Peyer's patch (tissue), 4 donors: Measurements from ENCODE around the gene PPP2R5C. TPM values are rescaled to one million over a fixed set of nuclear protein-coding genes. Genes with fewer than 3 reads are reported as not detected.

Experiments used
- DNase-seq, 3 donors: peaks; one replicate each; pipeline ENCODE4 v3.0.0-alpha.2; 2017 to 2019
- H3K27ac ChIP-seq, 4 donors: fragments of 200-600 bp; sonication (generic); one replicate each; pipeline ENCODE4 v1.5.1; 2016 to 2019
- H3K27me3 ChIP-seq, 2 donors: fragments of 200-600 bp; sonication (generic); one replicate each; pipeline ENCODE4 v1.5.1; 2019
- H3K36me3 ChIP-seq, 3 donors: fragments of 200-600 bp; sonication (generic); one replicate each; pipeline ENCODE4 v1.5.1; 2016 to 2019
- H3K4me1 ChIP-seq, 4 donors: fragments of 200-600 bp; sonication (generic); one replicate each; pipeline ENCODE4 v1.5.1; 2016 to 2019
- H3K4me3 ChIP-seq, 4 donors: fragments of 200-600 bp; sonication (generic); 1 replicate in 3 of 4; 2 replicates in 1 of 4; pipeline ENCODE4 v1.5.1; 2016 to 2019; ENCODE audit warnings: mild to moderate bottlenecking in 1 of 4
- H3K9me3 ChIP-seq, 4 donors: fragments of 200-600 bp; sonication (generic); one replicate each; pipeline ENCODE4 v1.5.1; 2016 to 2019; ENCODE audit warnings: mild to moderate bottlenecking in 1 of 4
- POLR2A ChIP-seq, 2 donors: fragments of 450-650 bp; IDR thresholded peaks; one replicate each; pipeline ENCODE4 v1.5.1; 2017; ENCODE audit warnings: antibody characterized with exemption in 2 of 2, mild to moderate bottlenecking in 2 of 2, moderate library complexity in 2 of 2
- total RNA-seq, 4 donors: library from RNA; depleted of rRNA; stranded (reverse); fragments of >200 nt; gene quantifications; one replicate each; pipeline ENCODE4 v1.1.0, GENCODE V29; 2016
- TF ChIP-seq, protein P1 (sequence below), 6 experiments: fragments of 450-650 bp in 4 of 6; fragments of 200-600 bp in 2 of 6; sonication (generic) in 1 of 6; IDR thresholded peaks; one replicate each; pipeline ENCODE4 v1.5.1; 2017 to 2019; ENCODE audit warnings: antibody characterized with exemption in 6 of 6, mild to moderate bottlenecking in 3 of 6, moderate library complexity in 1 of 6

PPP2R5C gene
- total RNA-seq, 4 donors from 2014 or later: 87.6 to 137 (median 91.9) TPM

DNA sequence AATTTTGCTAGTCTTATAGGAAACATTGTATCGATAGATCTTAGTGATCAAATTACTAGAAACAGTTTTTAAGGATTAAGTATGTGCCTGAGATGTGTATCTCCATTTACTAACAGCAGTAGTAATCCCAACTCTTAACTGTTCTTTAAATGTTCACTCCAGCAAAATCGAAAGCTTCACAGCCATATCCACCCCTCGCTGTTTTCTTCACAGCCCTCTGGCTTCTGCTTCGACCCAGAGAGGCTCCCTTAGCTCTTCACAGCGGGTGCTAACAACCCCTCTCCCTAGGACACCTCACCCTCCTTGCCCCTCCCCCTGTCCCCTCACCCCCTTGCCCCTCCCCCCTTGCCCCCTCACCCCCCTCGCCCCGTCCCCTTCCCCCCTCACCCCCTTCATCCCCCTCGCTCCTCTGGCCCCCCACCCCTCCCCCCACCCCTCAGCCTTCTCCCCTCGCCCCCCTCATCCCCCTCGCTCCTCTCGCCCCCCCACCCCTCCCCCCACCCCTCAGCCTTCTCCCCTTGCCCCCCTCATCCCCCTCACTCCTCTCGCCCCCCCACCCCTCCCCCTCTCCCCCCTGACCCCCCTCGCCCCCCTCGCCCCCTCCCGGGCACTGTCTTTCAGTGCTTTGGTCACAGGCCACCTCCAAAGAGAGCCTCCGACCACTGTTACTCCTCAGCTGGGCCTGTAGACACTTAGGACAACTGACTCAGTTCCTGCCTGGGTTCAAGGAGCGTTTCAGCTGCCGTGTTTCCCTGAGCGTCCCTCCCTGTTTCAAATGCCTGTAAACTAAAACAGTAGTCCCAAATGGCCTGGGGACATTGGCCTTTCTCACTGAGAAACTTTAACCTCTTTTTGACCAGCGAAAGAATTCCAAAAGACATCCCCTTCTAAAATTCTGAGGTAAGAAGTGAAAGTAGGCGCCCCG lies 156.8 kb downstream of the PPP2R5C start:
- no peaks in the 10 kb centered on the region for H3K9me3 ChIP-seq
- peaks cover 0 to 47% (median 0%) of the 10 kb centered on the region in 3 donors for H3K36me3 ChIP-seq
- peak in 1 of 3 donors; percentile 7 for DNase-seq
- H3K27me3 ChIP-seq: no peaks in the 10 kb centered on the region
- no peaks in the 10 kb centered on the region for H3K4me1 ChIP-seq
- H3K4me3 ChIP-seq: no peak overlapping the region
- TF ChIP-seq, protein P1, sequence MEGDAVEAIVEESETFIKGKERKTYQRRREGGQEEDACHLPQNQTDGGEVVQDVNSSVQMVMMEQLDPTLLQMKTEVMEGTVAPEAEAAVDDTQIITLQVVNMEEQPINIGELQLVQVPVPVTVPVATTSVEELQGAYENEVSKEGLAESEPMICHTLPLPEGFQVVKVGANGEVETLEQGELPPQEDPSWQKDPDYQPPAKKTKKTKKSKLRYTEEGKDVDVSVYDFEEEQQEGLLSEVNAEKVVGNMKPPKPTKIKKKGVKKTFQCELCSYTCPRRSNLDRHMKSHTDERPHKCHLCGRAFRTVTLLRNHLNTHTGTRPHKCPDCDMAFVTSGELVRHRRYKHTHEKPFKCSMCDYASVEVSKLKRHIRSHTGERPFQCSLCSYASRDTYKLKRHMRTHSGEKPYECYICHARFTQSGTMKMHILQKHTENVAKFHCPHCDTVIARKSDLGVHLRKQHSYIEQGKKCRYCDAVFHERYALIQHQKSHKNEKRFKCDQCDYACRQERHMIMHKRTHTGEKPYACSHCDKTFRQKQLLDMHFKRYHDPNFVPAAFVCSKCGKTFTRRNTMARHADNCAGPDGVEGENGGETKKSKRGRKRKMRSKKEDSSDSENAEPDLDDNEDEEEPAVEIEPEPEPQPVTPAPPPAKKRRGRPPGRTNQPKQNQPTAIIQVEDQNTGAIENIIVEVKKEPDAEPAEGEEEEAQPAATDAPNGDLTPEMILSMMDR (IDR thresholded peaks at IDR 0.05): no peak
- TF ChIP-seq POLR2A (IDR thresholded peaks at IDR 0.05): no peak
- no peak overlapping the region for H3K27ac ChIP-seq

DNA sequence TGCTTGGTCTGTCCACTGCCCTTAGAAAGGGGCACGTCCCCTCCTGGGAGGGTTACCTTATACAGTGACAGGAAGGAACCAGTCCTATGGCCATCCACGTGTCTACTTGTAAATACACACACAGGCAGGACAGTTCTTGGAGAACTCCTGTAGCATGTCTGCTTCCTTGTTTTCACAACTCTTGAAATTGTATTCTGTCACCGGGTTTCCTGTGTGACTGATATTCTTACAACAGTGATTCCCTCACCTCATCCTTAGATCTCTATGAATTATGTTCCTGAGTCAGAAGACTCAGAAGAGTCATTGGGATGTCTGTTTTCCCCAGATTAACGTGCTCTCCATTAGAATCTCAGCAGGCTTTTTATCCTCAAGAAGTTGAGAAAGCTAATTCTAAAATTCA lies 158.8 kb downstream of the PPP2R5C start:
- Histone ChIP-seq H3K4me3 (no peak overlapping the region), H3K27me3 (no peaks in the 10 kb centered on the region), H3K36me3 (peaks cover 0 to 39% (median 0%) of the 10 kb centered on the region in 3 donors), H3K9me3 (no peaks in the 10 kb centered on the region), H3K4me1 (no peaks in the 10 kb centered on the region), H3K27ac (no peak overlapping the region)
- TF ChIP-seq POLR2A (IDR thresholded peaks at IDR 0.05): no peak
- TF ChIP-seq, protein P1 (IDR thresholded peaks at IDR 0.05): no peak
- DNase-seq: no peak

DNA sequence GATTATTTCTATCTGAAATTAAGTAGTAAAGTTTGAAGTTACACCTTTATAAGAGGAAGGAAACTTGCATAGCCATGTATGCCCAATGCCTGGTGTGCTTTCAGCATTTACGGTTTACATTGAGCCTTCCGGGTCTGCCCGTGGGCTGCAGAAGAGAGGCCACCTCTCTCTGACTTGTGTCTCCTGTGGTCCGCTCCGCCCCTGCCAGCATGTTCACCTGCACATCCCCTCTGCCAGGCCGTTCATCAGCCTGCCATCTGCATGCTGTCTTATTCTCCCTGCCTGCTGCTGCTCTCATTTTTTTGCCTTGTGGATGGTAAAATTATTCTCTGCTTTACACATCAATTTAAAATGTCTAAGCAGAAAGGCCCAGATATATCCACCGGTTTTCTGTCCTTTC lies 161.4 kb downstream of the PPP2R5C start:
- Histone ChIP-seq H3K4me1 (no peaks in the 10 kb centered on the region), H3K4me3 (no peak overlapping the region), H3K36me3 (peaks cover 0 to 37% (median 0%) of the 10 kb centered on the region in 3 donors), H3K27ac (no peak overlapping the region), H3K27me3 (no peaks in the 10 kb centered on the region), H3K9me3 (no peaks in the 10 kb centered on the region)
- TF ChIP-seq, protein P1 (IDR thresholded peaks at IDR 0.05): no peak
- no peak for TF ChIP-seq POLR2A (IDR thresholded peaks at IDR 0.05)
- no peak for DNase-seq

DNA sequence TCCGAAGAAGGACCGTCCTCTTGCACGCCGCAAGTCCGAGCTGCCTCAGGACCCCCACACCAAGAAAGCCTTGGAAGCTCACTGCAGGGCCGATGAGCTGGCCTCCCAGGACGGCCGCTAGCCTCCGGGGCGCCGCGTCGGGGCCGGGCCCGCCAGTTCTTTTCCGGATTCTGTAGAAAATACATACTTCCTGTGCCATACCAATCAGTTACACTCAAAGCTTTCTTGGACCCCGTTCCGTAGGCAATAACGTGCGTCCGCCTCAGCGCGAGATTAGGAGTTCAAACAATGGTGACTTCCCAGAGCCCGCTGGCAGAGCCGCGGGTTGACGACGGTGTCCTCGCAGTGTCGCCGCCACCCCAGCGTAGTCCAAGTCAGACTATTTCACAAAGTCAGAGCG lies 163.6 kb downstream of the PPP2R5C start:
- Histone ChIP-seq H3K27me3 (no peaks in the 10 kb centered on the region), H3K36me3 (peaks cover 0 to 33% (median 0%) of the 10 kb centered on the region in 3 donors), H3K4me3 (no peak overlapping the region), H3K4me1 (no peaks in the 10 kb centered on the region), H3K27ac (no peak overlapping the region), H3K9me3 (no peaks in the 10 kb centered on the region)
- DNase-seq: no peak
- TF ChIP-seq POLR2A (IDR thresholded peaks at IDR 0.05): no peak
- TF ChIP-seq, protein P1 (IDR thresholded peaks at IDR 0.05): no peak

DNA sequence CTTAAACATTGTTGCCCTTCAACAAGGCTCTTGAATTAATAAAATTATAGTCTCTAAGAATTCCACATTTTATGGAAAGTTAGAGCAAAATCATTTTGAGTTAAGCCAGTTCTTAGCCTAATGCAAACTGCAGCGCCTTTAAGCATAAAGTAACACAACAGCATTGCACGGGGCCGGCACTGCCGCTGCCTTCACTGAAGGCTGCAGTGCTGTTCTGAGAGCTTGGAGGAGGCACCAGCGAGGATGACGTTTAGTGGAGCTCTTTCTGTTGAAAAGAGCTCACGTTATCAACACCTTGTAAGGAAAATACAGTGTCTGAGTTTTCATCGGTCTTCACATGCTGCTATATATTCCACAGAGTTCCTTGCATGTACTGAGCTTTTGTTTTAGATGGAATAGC lies 164.6 kb downstream of the PPP2R5C start:
- H3K9me3 ChIP-seq: no peaks in the 10 kb centered on the region
- peaks cover 0 to 32% (median 0%) of the 10 kb centered on the region in 3 donors for H3K36me3 ChIP-seq
- no peaks in the 10 kb centered on the region for H3K27me3 ChIP-seq
- H3K27ac ChIP-seq: no peak overlapping the region
- no peak overlapping the region for H3K4me3 ChIP-seq
- DNase-seq: no peak
- TF ChIP-seq, protein P1 (IDR thresholded peaks at IDR 0.05): no peak
- no peak for TF ChIP-seq POLR2A (IDR thresholded peaks at IDR 0.05)
- no peaks in the 10 kb centered on the region for H3K4me1 ChIP-seq
